Stimulated activated CD4-positive, alpha-beta T cell treated with anti-CD3 and anti-CD28 coated beads, Interleukin-1b, Interleukin-23, amount 100 ng/mL, for 48 hours (primary cell): ENCODE data around the gene CFD.

Experiments used
- DNase-seq: peaks from one replicate; pipeline ENCODE4 v3.0.0-alpha.2; 2020

CFD gene

DNA sequence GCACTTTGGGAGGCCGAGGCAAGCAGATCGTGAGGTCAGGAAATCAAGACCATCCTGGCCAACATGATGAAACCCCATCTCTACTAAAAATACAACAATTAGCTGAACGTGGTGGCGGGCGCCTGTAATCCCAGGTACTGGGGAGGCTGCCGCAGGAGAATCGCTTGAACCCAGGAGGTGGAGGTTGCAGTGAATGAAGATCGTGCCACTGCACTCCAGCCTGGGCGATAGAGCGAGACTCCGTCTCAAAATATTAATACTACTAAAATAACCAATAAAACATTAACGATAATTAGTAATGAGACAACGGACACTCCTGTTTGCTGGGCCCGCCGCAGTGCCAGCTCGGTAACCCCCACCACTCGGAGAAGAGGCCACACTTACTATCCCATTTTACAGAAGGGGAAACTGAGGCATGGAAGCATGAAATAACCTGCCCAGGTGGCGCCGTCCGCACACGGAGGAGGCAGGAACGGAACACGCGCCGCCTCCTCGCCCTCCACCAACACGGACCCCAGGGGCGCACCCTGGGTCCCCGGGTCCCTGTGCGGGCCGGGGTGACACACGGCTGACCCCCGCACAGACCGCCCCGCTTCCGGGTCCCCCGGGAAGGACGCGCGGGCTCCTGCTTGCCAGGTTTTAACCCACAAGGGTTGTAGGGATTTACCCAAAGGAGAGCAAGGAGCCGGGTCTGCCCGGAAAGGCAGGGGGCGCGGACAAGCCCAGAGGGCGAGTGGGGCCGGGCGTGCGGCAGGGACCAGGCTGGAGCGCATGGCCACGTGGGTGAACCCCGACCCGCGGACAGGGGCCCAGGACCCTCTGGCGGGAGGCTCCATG is 52.0 kb downstream of the CFD start:
- DNase-seq = no peak

DNA sequence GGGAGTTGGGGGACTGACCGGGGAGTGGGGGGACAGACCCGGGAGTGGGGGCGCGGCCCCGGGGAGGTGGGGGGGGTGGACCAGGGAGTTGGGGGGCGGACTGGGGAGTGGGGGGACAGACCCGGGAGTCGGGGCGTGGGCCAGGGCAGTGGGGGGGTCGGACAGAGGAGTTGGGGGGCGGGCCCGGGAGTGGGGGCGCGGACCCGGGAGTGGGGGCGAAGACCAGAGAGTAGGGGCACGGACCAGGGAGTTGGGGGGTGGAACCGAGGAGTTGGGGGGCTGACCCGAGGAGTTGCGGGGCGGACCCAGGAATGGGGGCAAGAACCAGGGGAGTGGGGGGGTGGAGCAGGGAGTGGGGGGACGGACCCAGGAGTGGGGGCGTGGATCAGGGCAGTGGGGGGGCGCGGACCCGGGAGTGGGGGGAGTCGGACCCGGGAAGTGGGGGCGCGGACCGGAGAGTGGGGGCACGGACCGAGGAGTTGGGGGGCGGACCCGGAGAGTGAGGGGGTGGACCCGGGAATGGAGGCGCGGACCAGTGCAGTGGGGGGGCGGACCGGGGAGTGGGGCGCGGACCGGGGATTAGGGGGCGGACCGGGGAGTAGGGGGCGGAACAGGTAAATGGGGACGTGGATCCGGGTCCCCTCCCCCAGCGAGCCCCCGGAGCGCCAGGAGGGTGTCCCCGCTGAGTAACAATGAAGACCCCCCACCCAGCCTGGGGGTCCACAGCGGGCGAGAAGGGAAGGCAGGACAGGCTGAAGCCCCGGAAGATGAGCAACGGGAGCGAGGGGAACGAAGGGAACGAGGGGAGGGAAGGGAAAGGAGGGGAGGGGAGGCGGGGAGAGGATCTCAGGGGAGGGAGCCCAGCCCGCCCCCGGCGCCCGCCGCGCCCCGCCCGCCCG is 53.0 kb downstream of the CFD start:
- no peak for DNase-seq
